Nephron (organoid): Measurements from ENCODE around the gene DCLRE1A.
A peak's percentile ranks its signal among the peaks of the same experiment; 100 is the strongest.

Experiments used
- H3K27ac Mint-ChIP-seq, 3 experiments: 2 replicates each; pipeline ENCODE4 v1.8.0; 2020; ENCODE audit warnings: mixed read lengths in 3 of 3, mild to moderate bottlenecking in 2 of 3, moderate library complexity in 1 of 3
- H3K27me3 Mint-ChIP-seq: 2 replicates; pipeline ENCODE4 v1.8.0; 2021; ENCODE audit warnings: low read depth, mild to moderate bottlenecking, moderate library complexity, mixed read lengths
- H3K36me3 Mint-ChIP-seq: 2 replicates; pipeline ENCODE4 v1.8.0; 2020; ENCODE audit warnings: low read depth, mixed read lengths
- H3K4me1 Mint-ChIP-seq: 2 replicates; pipeline ENCODE4 v1.8.0; 2020; ENCODE audit warnings: mixed read lengths
- H3K4me3 Mint-ChIP-seq, 3 experiments: 2 replicates each; pipeline ENCODE4 v1.8.0; 2020; ENCODE audit warnings: mild to moderate bottlenecking in 3 of 3, mixed read lengths in 3 of 3, moderate library complexity in 2 of 3
- H3K9me3 Mint-ChIP-seq: 2 replicates; pipeline ENCODE4 v1.8.0; 2020; ENCODE audit warnings: mixed read lengths
- TF ChIP-seq, protein P1 (sequence below), 3 experiments: fragments of 200-600 bp; sonication (generic); IDR thresholded peaks; one replicate each; pipeline ENCODE4 v1.5.0; 2021; ENCODE audit warnings: antibody characterized with exemption in 3 of 3; ENCODE audit not compliant: unreplicated experiment in 3 of 3

The DCLRE1A gene

DNA sequence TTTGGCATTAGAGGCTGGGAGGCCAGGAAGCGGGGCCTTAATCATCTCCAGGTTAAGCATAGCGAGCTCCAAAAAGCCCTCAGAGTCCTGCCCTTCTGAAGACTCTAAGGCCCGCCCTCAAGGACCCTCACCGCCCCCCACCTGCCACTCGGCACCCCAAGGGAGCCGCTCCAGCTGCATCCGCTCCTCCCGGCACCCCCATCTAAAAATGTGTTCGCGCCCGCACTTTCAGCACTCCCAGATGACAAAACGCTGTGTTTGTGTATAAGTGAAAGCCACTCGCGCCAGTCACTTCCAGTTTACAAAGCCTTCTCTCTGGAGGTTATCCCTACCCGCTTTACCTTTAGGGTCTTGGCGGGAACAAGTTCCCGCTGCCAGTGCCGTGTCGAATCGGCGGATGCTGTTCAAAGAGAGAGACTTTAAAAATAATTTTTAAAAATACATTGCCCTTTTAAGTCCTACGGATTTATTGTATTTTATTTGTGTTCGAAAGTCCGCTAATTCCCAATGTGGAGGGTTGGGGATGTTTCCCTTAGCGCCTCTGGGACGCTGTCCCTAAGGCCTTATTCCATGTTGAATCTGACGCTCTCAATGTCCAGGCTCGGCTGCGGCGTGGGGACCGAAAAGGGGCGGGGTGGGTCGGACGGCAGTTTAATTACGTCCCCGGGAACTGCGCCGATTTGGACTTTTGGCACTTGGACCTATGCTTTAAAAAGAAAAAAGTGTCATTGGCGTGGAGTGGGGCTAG, at the start of gene DCLRE1A, which contains the start of gene NHLRC2:
TSS of gene DCLRE1A (minus strand) at position 70 of the 748 bp plus-strand sequence. CDS start 900 bp downstream, outside the sequence.
TSS of gene NHLRC2 (plus strand) at position 649 of the 748 bp plus-strand sequence. CDS start 212 bp downstream, outside the sequence.
- Mint-ChIP-seq H3K4me1 (peaks cover 49% of the 10 kb centered on the region), H3K36me3 (peaks cover 8% of the 10 kb centered on the region), H3K27ac (peak within 1 kb of the TSS; percentile 100), H3K4me3 (peak within 1 kb of the TSS; percentile 93 to 98 (median 97)), H3K27me3 (peaks cover 4% of the 10 kb centered on the region), H3K9me3 (no peaks in the 10 kb centered on the region)
- TF ChIP-seq, protein P1, sequence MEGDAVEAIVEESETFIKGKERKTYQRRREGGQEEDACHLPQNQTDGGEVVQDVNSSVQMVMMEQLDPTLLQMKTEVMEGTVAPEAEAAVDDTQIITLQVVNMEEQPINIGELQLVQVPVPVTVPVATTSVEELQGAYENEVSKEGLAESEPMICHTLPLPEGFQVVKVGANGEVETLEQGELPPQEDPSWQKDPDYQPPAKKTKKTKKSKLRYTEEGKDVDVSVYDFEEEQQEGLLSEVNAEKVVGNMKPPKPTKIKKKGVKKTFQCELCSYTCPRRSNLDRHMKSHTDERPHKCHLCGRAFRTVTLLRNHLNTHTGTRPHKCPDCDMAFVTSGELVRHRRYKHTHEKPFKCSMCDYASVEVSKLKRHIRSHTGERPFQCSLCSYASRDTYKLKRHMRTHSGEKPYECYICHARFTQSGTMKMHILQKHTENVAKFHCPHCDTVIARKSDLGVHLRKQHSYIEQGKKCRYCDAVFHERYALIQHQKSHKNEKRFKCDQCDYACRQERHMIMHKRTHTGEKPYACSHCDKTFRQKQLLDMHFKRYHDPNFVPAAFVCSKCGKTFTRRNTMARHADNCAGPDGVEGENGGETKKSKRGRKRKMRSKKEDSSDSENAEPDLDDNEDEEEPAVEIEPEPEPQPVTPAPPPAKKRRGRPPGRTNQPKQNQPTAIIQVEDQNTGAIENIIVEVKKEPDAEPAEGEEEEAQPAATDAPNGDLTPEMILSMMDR (IDR thresholded peaks at IDR 0.05; ENCODE audit: unreplicated experiment in 3 of 3), result no peak

DNA sequence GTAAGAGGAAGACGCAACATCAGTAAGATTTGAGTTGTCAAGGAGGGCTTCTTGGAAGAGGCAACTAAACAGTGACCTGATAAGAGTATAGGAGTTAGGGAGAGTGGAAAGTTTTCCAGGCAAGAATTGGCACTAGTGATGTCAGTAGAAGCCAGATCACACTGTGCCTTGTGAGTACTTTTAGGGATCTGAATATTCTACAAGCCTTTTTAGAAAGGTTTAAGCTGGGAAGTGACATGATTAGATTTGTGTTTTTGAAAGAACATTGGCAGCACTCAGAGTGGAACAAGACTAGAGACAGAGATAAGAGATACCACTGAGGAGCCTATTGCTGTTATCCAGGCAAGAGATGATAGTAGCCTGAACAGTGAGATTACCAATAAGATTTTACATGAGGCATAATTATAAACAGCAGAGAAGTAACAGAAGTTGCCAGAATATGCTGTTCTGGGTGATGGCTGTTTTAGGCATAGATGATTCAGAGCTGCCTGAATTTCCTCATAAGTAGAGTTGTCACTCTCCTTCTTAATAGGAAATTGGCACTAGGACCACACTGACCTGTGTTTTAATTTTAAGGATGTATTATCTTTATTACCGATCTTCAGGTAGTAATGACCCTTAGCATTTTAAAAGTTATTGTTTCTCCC, 46.2 kb upstream of the DCLRE1A start:
- H3K4me3 Mint-ChIP-seq, result no peak overlapping the region
- peaks cover 55% of the 10 kb centered on the region for H3K36me3 Mint-ChIP-seq
- H3K4me1 Mint-ChIP-seq, result no peaks in the 10 kb centered on the region
- no peaks in the 10 kb centered on the region for H3K27me3 Mint-ChIP-seq
- H3K9me3 Mint-ChIP-seq, result no peaks in the 10 kb centered on the region
- H3K27ac Mint-ChIP-seq, result no peak overlapping the region
- TF ChIP-seq, protein P1 (IDR thresholded peaks at IDR 0.05; ENCODE audit: unreplicated experiment in 3 of 3), result no peak

DNA sequence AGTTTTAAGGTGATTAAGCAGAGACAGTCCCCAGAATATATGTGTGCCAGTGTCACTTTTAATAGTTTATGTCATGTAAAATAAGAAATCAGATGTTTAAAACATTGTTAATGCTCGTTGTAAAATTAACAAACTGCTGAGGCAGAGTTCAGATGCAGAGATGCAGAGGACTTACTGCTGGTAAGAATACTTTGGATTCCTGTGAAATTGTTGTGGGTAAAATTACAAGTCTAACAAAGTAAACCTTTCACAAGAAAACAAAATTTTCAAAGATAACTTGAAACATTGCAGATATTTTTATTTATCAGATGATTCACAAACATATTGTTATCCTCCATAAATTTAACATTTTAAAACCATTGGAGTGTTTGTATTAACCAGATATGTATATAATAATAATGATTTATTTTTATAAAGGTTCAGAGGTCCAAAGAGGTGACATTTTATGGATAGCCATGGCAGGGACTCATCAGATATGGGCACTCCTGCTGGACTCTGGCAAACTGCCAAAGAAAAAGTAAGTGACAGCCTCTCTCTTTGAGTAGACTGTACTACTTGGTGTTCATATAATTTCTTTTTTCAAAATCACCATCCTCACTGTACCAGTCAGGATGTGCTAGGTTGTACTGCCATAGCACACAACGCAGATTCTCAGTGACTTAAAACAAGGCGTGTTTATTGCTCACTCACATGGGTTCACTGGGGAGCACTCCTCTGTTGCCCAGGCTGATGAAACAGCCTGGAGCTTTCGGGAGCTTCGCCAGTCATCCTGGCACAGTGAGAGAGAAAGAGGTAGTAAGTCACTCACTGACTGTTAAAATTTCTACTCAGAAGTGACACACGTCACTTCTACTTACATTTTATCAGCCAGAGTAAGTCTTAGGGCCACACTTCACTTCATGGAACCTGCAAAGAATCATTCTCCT, 44.1 kb upstream of the DCLRE1A start:
- H3K4me1 Mint-ChIP-seq, result no peaks in the 10 kb centered on the region
- TF ChIP-seq, protein P1 (IDR thresholded peaks at IDR 0.05; ENCODE audit: unreplicated experiment in 3 of 3), result no peak
- H3K9me3 Mint-ChIP-seq, result no peaks in the 10 kb centered on the region
- H3K27ac Mint-ChIP-seq, result no peak overlapping the region
- no peaks in the 10 kb centered on the region for H3K27me3 Mint-ChIP-seq
- no peak overlapping the region for H3K4me3 Mint-ChIP-seq
- peaks cover 44% of the 10 kb centered on the region for H3K36me3 Mint-ChIP-seq

DNA sequence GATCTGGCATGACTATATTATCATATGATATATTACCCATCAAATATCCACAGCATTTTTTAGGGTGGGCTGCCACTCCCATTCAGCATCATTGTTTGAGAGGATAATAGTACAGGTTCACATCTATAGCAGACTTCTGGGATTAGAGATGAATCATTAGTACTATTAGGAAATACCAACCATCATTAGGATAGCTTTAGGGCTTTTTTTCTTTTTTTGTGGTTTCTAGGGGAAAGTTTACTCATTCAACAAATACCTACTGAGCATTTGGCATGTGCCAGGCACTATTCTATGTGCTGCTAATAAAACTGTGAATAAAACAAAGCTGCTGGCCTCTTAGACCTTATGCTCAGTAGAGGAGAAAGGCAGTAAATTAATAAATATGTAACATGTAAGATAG, 41.1 kb upstream of the DCLRE1A start:
- Mint-ChIP-seq H3K9me3 (peaks cover 4% of the 10 kb centered on the region), H3K27me3 (no peaks in the 10 kb centered on the region), H3K27ac (no peak overlapping the region), H3K4me1 (no peaks in the 10 kb centered on the region), H3K36me3 (peaks cover 49% of the 10 kb centered on the region), H3K4me3 (no peak overlapping the region)
- TF ChIP-seq, protein P1 (IDR thresholded peaks at IDR 0.05; ENCODE audit: unreplicated experiment in 3 of 3), result no peak

DNA sequence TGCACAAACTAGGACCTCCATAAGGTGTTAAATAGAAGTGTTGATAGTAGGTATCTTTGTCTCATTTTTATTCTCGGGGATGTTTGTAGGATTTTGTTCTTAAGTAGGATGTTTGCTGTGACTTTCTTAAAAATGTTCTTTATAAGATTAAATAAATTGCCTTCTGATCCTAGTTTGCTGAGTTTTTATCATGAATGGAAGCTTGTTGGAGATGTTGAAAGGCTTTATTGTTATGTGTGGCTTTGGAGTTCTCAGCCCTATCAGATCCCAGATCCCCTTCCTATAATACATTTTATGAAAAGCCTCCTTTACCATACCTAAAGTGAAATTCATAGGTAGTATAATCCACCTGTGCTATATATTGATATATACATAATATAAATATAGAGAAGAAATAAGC, 40.7 kb upstream of the DCLRE1A start:
- Mint-ChIP-seq H3K9me3 (peaks cover 4% of the 10 kb centered on the region), H3K4me3 (no peak overlapping the region)

More for the DNA sequence above, 40.7 kb upstream of the DCLRE1A start:
- H3K4me1 Mint-ChIP-seq, result no peaks in the 10 kb centered on the region
- H3K27me3 Mint-ChIP-seq, result no peaks in the 10 kb centered on the region
- H3K27ac Mint-ChIP-seq, result no peak overlapping the region
- TF ChIP-seq, protein P1 (IDR thresholded peaks at IDR 0.05; ENCODE audit: unreplicated experiment in 3 of 3), result no peak
- peaks cover 50% of the 10 kb centered on the region for H3K36me3 Mint-ChIP-seq
